ENCODE results near the gene CCDC127. TPM values are rescaled to one million over a fixed set of nuclear protein-coding genes. Genes with fewer than 3 reads are reported as not detected.
A peak's percentile ranks its signal among the peaks of the same experiment; 100 is the strongest.

Gene CCDC127
- total RNA-seq, 1 experiment from 2014 or later = 5.4 TPM

DNA sequence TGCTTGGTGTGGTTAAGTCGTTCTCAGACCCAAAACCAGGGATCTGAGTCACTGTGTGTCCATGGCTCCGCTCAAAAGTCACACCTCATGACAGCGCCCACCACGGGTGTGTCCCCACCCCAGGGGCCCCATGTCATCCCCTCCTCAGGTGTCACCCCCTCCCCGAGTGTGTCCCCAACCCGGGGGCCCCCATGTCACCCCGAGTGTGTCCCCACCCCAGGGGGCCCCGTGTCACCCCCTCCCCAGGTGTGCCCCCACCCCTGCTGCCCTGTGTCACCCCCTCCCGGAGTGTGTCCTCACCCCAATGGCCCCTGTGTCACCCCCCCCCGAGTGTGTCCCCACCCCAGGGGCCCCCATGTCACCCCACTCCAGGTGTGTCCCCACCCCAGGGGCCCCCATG is 21.6 kb downstream of the CCDC127 start:
- H3K9ac ChIP-seq (ENCODE audit: low read length) = no peak overlapping the region
- H3K4me1 ChIP-seq (ENCODE audit: insufficient read depth, low read length) = no peaks in the 10 kb centered on the region
- no peaks in the 10 kb centered on the region for H3K9me3 ChIP-seq (ENCODE audit: low read length)
- intact Hi-C loops (cut with micrococcal nuclease) = no loop called here
- no peak overlapping the region for H2AFZ ChIP-seq (ENCODE audit: low read length)
- no peak overlapping the region for H3K4me3 ChIP-seq (ENCODE audit: low read length)
- ChIA-PET POLR2A (ENCODE audit: unreplicated experiment) (no interaction called here), CTCF (no interaction called here)
- no peak for DNase-seq
- H4K20me1 ChIP-seq (ENCODE audit: low read length) = no peaks in the 10 kb centered on the region
- TF ChIP-seq EZH2 (IDR thresholded peaks at IDR 0.05; ENCODE audit: low read length, unreplicated experiment) = no peak
- no TSS peak for BruUV-seq (replicated peaks)
- H3F3A ChIP-seq (ENCODE audit: low read length, unreplicated experiment) = no peaks in the 10 kb centered on the region
- H3K9me2 ChIP-seq (replicated peaks; ENCODE audit: low read length) = no peaks in the 10 kb centered on the region
- H3K4me2 ChIP-seq (ENCODE audit: low read length) = no peak overlapping the region
- no peaks in the 10 kb centered on the region for H3K36me3 ChIP-seq (ENCODE audit: low read depth, low read length)
- ATAC-seq = 0 out of 2 replicates have a peak, but pooled peaks have one; percentile 27
- H3K27ac ChIP-seq (ENCODE audit: low read length) = no peak overlapping the region
- H3K79me2 ChIP-seq (ENCODE audit: low read length) = no peaks in the 10 kb centered on the region
- no peaks in the 10 kb centered on the region for H3K27me3 ChIP-seq (ENCODE audit: low read length)

GRCh38 chr5:195401-196160 is 22.4 kb downstream of the CCDC127 start:
- Histone ChIP-seq H3K4me2 (ENCODE audit: low read length) (no peak overlapping the region), H3K27me3 (ENCODE audit: low read length) (no peaks in the 10 kb centered on the region), H3K9me3 (ENCODE audit: low read length) (no peaks in the 10 kb centered on the region), H3K4me3 (ENCODE audit: low read length) (no peak overlapping the region), H3K9me2 (replicated peaks; ENCODE audit: low read length) (no peaks in the 10 kb centered on the region), H3K9ac (ENCODE audit: low read length) (no peak overlapping the region), H2AFZ (ENCODE audit: low read length) (no peak overlapping the region), H3K4me1 (ENCODE audit: insufficient read depth, low read length) (no peaks in the 10 kb centered on the region), H4K20me1 (ENCODE audit: low read length) (no peaks in the 10 kb centered on the region), H3K27ac (ENCODE audit: low read length) (no peak overlapping the region), H3F3A (ENCODE audit: low read length, unreplicated experiment) (no peaks in the 10 kb centered on the region), H3K36me3 (ENCODE audit: low read depth, low read length) (no peaks in the 10 kb centered on the region), H3K79me2 (ENCODE audit: low read length) (no peaks in the 10 kb centered on the region)
- DNase-seq (no peak), ATAC-seq (no peak)
- no TSS peak for BruUV-seq (replicated peaks)
- intact Hi-C loops (cut with micrococcal nuclease) = no loop called here
- ChIA-PET POLR2A (ENCODE audit: unreplicated experiment) (no interaction called here), CTCF (no interaction called here)
- TF ChIP-seq EZH2 (IDR thresholded peaks at IDR 0.05; ENCODE audit: low read length, unreplicated experiment) (no peak), EZH2phosphoT487 (IDR thresholded peaks at IDR 0.05; ENCODE audit: borderline replicate concordance, low read length) (no peak)
- TF ChIP-seq, protein P1, sequence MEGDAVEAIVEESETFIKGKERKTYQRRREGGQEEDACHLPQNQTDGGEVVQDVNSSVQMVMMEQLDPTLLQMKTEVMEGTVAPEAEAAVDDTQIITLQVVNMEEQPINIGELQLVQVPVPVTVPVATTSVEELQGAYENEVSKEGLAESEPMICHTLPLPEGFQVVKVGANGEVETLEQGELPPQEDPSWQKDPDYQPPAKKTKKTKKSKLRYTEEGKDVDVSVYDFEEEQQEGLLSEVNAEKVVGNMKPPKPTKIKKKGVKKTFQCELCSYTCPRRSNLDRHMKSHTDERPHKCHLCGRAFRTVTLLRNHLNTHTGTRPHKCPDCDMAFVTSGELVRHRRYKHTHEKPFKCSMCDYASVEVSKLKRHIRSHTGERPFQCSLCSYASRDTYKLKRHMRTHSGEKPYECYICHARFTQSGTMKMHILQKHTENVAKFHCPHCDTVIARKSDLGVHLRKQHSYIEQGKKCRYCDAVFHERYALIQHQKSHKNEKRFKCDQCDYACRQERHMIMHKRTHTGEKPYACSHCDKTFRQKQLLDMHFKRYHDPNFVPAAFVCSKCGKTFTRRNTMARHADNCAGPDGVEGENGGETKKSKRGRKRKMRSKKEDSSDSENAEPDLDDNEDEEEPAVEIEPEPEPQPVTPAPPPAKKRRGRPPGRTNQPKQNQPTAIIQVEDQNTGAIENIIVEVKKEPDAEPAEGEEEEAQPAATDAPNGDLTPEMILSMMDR (conservative IDR thresholded peaks at IDR 0.05; ENCODE audit: low read depth, low read length) = no peak

GRCh38 chr5:194603-195209 is 23.2 kb downstream of the CCDC127 start:
- ATAC-seq (no peak), DNase-seq (no peak)
- ChIA-PET CTCF (no interaction called here), POLR2A (ENCODE audit: unreplicated experiment) (no interaction called here)
- no peak overlapping the region for H2AFZ ChIP-seq (ENCODE audit: low read length)
- TF ChIP-seq EZH2 (IDR thresholded peaks at IDR 0.05; ENCODE audit: low read length, unreplicated experiment) = no peak
- H4K20me1 ChIP-seq (ENCODE audit: low read length) = no peaks in the 10 kb centered on the region
- H3K79me2 ChIP-seq (ENCODE audit: low read length) = no peaks in the 10 kb centered on the region
- H3K4me2 ChIP-seq (ENCODE audit: low read length) = no peak overlapping the region
- H3F3A ChIP-seq (ENCODE audit: low read length, unreplicated experiment) = no peaks in the 10 kb centered on the region
- H3K36me3 ChIP-seq (ENCODE audit: low read depth, low read length) = no peaks in the 10 kb centered on the region
- BruUV-seq (replicated peaks) = no TSS peak
- H3K9me2 ChIP-seq (replicated peaks; ENCODE audit: low read length) = no peaks in the 10 kb centered on the region
- H3K4me3 ChIP-seq (ENCODE audit: low read length) = no peak overlapping the region
- intact Hi-C loops (cut with micrococcal nuclease) = no loop called here
- H3K4me1 ChIP-seq (ENCODE audit: insufficient read depth, low read length) = no peaks in the 10 kb centered on the region
- H3K27ac ChIP-seq (ENCODE audit: low read length) = no peak overlapping the region
- no peak overlapping the region for H3K9ac ChIP-seq (ENCODE audit: low read length)
- no peaks in the 10 kb centered on the region for H3K27me3 ChIP-seq (ENCODE audit: low read length)
- no peaks in the 10 kb centered on the region for H3K9me3 ChIP-seq (ENCODE audit: low read length)
